GM18868 (cell line): ENCODE measurements around the gene RPS15.

Source experiments
- ATAC-seq: cut with Tn5 transposase; IDR thresholded peaks from one replicate; pipeline ENCODE4 v1.9.1; 2021; ENCODE audit warnings: mild to moderate bottlenecking, moderate library complexity; ENCODE audit not compliant: unreplicated experiment

Gene RPS15

DNA sequence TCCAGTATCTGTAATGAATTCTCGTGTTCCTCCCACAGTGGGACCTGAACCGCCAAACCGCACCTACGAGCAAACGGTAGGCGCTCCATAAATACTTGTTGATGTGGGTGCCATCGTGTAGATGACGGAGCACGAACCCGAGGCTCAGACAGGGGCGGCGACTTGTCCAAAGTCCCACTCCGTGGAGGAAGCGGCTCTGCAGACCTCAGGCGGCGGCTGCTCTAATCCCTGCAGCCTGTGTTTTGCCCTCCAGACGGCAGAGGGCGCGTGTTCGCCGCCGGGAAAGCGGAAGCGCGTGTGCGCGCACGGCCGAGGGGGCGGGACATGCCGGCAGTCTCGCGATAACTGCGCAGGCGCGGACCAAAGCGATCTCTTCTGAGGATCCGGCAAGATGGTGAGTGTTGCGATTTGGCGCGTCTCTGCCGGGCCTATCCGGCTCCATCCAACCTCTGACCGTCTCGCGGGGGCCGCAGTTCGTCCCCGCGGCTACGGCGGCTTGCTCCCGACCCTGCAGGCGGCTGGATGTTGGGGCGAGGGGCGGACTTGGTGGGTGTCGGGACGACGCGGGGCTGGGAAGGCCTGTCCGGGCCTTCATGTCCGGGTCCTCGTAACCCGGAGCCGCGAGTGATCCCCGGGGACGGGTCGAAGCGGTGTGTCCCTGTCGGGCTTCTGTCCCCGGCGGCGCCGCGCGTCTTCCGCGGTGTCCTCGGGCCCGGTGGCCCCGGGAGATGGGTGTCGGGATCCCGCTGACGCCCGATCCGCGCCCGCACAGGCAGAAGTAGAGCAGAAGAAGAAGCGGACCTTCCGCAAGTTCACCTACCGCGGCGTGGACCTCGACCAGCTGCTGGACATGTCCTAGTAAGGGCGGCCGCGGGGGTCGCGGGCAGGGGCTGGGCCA lies at the start of gene RPS15:
Gene RPS15 (plus strand): TSS at position 362 of the 898 bp plus-strand sequence. CDS start 30 bp downstream, at position 392.
- peak; percentile 75 for ATAC-seq

DNA sequence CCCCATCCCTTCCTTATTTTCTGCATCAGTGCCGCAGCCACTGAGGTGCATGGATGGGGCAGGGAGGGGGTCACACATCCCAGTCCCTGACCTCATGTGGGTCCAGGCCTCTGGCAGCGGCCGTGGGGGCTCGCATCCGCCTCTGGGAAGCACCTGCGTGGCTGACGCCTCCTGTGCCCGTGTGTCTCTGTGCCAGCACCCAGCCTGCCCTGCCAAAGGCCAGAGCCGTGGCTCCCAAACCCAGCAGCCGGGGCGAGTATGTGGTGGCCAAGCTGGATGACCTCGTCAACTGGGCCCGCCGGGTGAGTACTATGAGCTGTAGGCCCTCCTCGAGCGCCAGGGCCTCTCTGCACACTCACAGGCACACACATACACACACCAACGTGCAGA lies 49.6 kb upstream of the RPS15 start:
- ATAC-seq, result no peak

DNA sequence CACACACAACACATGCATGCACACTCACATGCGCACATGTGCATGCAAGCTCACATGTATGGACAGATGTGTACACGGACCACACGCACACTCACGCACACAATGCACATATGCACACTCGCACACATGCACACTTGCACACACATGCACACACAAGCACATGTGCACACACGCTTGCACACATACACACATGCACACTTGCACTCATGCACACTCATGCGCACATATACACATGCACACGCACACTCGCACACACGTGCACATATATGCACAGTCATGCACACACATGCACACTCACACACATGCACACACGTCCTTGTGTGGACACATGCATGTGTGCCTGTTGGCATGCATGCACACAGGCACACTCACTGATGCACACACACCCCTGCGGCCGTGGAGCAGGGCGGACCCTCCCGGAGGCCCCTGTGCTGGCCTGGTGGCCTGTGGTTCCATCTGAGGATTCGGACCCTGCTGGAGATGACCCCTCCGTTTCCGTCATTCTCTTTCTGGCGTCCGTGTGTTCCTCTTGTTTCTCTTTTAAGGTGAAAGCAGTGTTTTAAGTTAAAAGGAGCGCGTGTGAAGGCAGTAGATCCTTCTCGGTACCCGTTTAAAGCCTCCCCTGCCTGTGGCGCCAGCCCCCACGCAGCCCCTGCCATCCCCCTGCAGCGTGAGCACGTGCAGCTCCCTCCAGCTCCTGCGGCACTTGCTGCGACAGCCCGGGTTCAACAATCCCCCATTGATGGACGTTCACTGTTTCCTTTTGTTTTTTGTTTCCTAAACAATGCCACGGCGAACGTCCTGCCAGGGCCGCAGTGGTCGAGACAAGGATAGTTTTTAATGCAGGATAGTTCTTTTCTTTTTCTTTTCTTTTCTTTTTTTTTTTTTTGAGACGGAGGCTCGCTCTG lies 48.9 kb upstream of the RPS15 start:
- ATAC-seq, result no peak

DNA sequence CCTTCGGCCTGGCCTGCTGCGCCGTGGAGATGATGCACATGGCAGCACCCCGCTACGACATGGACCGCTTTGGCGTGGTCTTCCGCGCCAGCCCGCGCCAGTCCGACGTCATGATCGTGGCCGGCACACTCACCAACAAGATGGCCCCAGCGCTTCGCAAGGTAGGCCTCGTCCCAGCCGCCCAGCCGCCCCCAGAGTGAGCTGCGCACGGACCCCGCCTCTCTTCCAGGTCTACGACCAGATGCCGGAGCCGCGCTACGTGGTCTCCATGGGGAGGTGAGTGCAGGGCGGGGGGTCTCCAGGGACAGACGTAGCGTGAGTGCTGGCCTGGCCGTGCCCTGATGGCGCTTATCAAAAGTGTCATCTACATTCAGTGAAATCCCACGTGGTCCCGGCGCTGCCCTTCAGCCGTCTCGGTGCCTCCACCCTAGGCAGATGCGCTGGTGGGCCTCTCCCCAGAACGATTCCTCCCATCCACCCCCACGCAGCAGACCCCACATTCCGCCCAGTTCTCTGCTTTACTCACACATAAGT lies 47.2 kb upstream of the RPS15 start:
- no peak for ATAC-seq

DNA sequence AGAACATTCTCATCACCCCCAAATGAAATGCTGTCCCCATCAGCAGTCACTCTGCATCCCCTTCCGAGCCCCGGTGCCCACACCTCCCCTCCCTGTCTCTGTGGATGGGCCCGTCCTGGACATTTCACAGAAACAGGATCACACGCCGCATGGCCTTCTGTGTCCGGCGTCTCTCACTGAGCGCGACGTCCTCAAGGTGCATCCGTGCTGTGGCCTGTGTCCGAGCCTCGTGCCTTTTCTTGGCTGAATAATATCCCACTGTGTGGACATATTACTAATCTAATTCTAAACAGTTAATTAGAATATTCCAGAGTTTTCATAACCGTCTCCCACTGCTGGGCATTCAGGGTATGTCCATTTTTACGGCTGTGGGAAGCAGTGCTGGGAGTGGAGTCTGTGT lies 45.8 kb upstream of the RPS15 start:
- no peak for ATAC-seq

DNA sequence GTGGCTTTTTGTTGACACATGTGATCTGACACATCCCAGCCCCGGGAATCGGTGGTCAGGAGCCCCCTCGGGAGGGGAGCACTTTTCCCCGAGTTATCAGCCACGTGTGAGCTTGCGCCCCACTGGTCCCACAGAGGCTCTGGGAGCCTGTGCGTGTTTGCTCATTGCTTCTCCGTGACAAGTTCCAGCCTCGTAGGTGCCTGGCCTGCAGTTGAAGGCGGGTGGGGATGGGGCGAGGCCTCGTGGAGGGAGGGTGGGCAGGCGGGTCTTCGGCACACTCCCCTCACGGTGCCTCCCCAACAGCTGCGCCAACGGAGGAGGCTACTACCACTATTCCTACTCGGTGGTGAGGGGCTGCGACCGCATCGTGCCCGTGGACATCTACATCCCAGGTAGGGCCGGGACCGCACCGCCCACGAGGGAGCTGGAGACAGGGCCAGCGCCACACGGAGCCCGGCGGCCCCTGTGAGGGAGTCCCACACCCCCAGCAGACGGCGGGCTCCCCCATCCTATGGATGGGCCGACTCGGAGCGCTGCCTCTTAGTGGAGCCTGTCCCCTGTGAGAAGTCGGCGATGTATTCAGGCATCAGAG lies 45.2 kb upstream of the RPS15 start:
- no peak for ATAC-seq

DNA sequence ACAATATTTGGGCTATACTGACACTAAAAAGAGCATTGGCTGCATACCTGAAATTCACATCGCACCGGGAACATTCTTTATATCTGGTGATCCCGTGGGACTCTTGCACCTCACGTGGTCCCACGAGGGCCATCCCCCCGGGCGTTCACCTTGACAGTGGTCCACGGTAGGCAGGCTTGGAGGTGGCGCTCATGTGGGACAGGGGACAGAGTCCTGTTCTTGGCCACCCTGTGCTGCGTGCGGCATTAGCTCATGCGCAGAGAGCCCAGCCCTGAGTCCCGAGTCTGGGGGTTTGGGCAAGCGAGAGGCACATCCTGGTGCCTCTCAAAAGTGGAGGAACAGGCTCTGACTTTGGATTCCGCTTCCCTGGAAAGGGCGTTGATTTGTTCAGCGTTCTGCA lies 44.4 kb upstream of the RPS15 start:
- no peak for ATAC-seq

DNA sequence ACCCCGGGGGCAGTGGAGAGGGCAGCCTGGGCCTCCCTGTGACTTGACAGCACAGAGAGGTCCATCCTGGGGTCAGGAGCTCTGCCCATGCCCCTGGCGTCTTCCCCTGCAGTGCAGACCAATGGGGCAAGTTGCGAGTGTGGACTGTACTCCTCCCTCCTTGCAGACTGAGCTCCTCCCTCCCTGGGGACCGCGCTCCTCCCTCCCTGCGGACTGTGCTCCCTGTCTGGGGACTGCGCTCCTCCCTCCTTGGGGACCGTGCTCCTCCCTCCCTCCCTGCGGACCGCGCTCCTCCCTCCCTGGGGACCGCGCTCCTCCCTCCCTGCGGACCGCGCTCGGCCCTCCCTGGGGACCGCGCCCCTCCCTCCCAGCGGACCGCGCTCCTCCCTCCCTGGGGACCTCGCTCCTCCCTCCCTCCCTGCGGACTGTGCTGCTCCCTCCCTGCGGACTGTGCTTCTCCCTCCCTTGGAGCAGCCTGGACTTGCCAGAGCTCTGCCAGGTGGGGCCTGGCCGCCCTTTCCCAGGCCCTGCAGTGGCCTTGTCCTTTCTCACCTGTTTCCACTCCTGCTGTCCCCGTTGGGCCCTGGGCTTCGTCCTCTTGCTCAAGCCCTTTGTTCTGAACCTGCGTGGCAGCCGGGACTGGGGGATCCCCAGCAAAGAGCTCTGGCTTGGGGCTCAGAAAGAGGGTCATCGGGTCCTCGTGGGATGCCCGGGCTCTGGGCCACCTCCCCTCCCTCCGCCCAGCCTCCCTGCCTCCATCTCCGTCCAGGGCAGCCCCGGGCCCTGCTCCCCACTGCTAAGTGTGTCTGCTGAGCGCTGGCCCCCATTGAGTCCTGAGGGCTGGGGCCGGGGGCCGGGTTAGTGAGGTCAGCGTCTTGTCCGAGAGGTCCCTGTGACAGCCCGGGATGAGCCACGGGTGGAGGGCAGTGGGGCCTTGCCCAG lies 43.7 kb upstream of the RPS15 start:
- no peak for ATAC-seq

DNA sequence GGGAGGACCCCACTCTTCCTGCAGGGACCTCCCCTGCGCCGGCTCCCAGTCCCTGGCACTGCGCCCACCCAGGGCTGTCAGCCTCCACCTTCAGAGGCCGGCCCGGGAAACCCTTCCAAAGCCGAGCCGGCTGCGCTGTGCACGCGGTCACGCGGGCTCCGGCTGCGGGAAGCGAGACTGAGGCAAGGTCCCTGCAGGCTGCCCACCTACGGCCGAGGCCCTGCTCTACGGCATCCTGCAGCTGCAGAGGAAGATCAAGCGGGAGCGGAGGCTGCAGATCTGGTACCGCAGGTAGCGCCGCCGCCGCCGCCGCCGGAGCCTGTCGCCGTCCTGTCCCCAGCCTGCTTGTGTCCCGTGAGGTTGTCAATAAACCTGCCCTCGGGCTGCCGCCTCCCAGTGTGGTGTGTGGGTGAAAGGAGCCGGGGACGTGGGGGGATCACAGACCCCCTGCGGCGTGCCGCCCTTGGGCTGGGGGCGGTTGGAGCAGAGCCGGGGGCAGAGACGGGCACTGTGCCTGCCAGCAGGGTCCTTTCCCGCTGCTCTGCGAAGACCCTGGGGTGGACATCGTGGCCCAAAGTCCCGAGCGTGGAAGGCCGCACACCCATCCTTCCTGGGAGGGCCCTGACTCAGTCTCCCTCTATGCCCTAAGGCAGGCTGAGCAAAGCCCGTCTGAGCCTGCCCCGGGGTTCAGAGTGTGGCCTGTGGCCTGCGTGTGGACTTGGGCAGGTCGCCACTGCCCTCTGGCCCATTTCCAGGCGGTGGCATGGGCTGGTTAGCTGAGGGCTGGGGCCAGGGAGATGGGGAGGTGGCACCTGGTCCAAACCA lies 42.8 kb upstream of the RPS15 start:
- no peak for ATAC-seq

DNA sequence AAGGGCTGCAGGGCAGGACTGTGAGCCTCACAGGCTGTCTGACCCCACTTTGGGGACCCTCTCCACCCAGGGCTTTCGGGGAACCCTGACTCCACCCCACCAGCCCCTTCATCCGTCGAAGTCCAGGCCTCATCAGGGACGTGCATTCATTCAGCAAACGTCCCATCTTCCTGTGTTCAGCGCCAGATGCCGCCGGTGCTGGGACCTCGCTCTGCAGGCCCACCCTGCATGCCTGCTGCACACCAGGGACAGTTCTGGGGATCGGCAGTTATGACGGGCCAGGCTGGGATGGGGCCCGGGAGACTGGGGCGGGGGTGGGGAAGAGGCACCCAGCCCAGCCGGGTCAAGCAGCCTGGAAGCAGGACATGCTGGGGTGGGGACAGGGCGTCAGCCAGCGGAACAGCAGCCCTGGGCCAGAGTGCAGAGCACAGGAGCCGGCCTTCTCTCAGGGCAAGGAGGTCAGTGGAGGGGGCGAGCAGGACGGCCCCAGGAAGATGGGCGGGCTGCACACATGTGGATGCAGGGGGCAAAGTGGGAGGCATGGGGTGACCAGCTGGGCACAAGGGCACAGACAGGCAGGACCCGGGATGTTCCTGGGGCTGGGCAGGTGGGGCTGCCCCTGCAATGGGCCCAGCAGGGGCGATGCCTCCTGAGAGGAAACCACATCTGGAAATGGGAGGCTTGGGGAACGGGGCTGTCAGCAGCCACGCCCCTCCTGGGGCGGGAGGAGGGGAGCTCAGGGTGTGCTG lies 42.0 kb upstream of the RPS15 start:
- ATAC-seq, result no peak

DNA sequence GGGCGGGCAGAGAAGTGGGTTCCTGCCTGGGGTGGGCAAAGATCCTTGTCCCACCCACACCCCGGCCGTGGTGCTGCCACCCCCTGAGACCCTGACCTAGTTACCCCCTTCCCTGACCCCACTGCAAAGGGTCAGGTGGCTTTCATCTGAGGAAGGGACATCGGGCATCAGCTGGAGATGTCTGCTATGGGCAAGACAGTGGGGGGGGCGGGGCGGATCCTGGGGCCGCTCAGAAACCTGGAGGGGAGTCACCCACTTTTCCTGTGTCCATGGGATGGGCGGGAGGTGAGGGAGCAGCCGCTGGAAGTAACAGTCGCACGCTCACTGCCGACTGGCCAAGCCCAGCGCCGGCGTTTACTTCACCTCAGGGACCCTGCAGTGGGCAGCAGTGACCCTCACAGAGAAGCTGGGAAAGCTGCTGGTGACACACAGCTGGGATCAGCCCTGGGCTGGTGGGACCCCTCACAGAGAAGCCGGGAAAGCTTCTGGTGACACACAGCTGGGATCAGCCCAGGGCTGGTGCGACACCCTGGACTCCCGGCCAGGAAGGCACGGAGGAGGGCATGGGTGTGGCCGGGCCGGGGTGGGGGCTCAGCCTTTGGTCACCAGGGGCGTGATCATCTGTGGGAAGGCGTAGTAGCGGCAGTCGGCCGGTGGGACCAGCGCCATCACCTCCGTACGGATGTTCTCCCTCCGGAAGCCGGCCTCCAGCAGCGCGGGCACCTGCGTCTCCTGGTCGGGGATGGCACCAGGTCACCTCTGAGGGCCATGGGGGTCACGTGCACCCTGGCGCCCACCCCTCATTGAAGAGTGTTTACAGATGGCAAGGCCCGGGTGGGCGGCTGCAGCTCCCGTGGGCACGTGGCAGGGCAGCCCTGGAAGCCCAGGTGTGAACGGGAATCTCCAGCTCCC lies 41.2 kb upstream of the RPS15 start:
- ATAC-seq, result no peak

DNA sequence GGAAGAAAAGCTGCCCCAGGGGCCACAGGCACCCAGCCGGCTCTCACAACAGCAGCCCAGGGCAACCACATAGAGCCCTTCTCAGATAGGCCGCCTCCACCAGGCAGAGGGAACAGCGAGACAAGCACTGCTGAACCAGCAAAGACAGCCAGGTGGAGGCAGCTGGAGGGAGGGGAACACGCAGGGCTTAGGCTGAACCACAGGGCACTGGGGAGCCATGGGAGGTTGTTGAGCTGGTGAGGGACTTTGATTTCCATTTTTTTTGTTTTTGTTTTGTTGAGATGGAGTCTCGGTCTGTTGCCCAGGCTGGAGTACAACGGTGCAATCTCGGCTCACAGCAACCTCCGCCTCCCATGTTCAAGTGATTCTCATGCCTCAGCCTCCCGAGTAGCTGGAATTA lies 40.4 kb upstream of the RPS15 start:
- ATAC-seq, result no peak

DNA sequence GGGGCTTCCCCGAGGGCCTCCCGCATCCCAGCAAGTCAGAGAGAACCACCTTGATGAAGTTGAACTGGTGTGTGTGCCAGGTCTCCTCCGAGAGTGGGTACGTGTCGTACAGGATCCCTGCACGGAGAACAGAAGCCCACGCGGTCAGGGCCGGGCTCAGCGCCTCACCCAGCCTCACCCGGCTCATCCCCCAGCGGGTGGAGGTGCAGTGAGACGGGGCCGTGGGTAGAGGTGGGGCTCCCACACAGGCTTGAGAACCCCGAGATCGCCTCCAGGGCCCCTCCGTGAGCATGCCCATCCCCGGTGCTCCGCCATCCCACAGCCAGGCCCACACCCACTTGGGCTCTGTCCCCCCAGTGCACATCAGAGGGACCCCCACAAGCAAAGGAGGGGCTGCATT lies 39.1 kb upstream of the RPS15 start:
- no peak for ATAC-seq

DNA sequence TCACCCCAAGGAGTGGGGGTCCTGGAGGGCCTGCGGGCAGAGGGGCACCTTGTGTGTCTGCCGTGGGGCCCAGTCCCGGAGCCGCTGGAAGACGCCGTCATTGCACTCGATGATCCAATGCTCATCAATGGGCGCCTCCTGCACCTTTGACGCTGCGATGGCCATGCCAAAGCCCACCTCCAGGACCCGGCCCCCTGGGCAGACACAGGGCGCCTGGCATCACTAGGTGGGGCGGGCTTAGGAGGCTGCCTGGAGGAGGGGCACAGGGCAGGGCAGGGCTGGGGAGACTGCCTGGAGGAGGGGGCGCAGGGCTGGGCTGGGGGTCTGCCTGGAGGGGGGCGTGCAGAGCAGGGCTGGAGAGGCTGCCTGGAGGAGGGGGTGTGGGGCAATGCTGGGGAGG lies 38.5 kb upstream of the RPS15 start:
- no peak for ATAC-seq

DNA sequence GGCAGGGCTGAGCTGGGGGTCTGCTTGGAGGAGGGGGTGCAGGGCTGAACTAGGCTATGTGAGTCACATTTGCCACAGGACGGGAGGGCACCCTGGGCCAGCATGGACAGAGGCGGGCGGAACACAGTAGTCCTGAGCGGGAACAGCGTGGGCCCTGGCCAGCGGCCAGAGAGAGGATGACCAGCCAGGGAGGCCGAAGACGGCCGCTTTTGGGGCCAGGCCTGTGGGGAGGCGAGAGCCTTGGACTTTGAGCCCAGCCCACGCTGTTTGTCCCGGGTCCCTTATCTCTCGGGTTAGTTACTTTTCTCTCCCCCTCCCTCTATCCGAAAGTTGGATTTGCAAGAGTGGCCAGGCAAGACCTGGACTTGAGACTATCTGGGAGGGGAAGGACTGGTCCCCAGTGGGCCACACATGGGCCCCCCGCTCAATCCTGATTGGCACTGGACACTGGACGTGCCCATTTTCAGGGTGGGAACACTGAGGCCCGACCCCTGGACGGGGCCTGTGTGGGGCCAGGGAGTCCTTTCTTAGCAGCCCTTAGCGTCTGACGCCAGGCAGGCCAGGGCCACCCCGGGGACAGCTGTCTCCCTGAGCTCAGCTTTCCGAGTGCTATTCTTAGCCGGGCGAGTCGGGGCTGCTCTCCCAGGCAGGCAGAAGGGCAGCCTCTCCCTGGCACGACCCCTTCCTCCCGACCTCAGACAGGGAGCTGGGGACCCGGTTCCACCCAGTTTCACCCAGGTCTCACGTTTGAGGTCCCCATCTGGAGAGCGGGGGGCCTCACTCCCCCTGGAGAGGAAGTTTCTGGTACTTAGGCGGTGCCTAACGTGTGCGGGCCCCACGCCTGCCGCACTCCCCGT lies 37.7 kb upstream of the RPS15 start:
- ATAC-seq, result no peak

DNA sequence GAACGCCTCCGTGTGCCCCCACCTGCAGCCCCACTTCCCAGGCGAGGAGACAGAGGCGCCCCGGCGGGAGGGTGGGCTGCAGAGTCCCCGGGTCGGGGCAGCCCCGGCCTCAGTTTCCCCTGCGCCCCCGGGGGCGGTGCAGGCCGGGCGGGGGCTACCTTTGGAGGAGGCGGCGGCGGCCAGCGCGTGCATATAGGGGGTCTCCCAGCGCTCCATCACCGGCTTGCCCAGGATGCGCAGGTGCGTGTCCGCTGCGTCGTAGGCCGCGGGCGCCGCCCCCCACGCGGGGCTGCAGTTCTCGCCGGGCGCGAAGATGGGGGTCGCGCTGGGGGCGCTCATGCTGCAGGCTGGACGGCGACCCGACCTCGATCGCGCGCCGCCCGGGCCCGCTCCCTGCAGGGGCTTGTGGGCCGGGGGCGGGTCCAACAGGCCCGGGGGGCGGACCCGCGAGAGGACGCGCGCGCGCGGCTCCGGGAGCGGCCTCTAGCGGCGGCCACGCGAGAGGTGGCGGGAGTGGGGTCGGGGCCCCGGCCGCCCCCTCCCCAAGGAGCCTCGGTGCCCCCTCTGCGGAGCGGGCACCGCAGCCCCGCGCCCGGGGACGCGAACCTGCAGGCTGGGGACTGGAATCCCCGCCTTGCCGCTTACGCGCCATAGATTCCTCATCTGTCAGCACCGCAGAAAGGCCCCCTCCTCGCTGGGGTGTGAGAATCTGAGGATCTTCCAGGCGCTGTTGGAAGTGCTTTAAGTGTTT lies 36.9 kb upstream of the RPS15 start, which contains the start of gene GAMT:
Gene GAMT (minus strand): TSS at position 405 of the 751 bp plus-strand sequence. CDS start 66 bp downstream, at position 339.
- peak; percentile 54 for ATAC-seq
